ENCODE measurements around the gene ETF1.
"Not testable (repeated sequence)": the region's sequence is repeated elsewhere in the genome, so short reads cannot be mapped to it uniquely, and the experiment has no call there.

Gene ETF1

DNA sequence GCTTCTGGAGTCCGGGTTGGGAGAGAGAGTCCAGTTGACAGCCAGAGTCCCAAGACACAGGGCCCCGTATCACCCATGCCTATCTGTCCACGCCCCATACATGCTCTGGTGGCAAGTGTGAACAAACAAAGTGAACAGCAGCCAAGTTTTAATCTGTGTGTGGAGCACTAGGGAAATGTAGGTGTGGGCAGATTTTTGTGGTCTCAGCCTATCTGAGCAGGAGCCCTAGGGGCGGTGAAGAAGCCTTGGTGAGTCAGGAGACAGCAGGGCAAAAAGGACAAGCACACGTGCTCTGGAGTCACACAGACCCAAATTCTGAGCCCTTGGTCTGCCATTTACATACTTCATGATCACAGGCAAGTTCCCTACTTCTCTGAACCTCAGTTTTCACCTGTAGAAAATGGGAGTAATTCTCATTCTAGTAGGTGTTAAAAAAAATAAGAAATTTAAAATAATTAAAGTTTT, 54.5 kb downstream of the ETF1 start:
- DNase-seq (ENCODE audit: extremely low read depth, low read depth), result no peak
- H3K4me3 ChIP-seq (replicated peaks; ENCODE audit: low read depth, low read length), result no peak overlapping the region
- TF ChIP-seq CTCF (IDR thresholded peaks at IDR 0.05; ENCODE audit: low read depth, low read length, missing control alignments), result no peak

DNA sequence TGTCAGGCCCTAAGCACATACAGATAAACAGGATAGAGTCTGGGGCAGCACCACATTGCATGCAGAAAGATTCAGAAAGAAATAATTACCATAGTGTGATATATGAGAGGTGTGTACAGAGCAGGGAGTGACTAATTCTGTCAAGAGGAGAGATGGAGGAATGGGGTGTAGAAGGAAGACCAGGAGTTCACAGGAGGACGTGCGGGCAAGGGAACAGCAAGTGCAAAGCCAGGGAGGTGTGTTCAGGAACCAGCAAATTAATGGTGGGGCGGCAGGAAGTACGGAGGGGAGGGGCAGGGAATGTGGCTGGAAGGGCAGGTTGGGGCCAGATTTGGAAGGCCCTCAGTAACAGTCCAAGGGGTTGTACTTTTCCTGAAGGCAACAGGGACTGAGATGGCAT, 60.4 kb downstream of the ETF1 start:
- no peak overlapping the region for H3K4me3 ChIP-seq (replicated peaks; ENCODE audit: low read depth, low read length)
- DNase-seq (ENCODE audit: extremely low read depth, low read depth), result no peak
- TF ChIP-seq CTCF (IDR thresholded peaks at IDR 0.05; ENCODE audit: low read depth, low read length, missing control alignments), result no peak

DNA sequence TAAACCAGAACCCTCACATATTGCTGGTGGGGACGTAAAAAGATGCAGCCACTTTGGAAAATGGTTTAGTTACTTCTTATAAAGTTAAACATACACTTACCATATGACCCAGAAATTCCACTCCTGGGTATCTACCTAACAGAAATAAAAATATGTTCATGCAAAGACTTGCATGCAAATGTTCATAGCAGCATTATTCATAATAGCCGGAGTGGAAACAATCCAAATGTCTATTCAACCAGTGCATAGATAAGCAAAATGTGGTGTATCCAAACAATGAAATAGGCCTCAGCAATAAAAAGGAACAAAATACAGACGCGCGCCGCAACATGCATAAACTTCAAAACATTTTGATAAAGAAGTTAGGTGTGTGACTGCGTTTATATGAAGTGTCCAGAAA, 66.1 kb downstream of the ETF1 start:
- no peak for DNase-seq (ENCODE audit: extremely low read depth, low read depth)
- no peak for TF ChIP-seq CTCF (IDR thresholded peaks at IDR 0.05; ENCODE audit: low read depth, low read length, missing control alignments)

DNA sequence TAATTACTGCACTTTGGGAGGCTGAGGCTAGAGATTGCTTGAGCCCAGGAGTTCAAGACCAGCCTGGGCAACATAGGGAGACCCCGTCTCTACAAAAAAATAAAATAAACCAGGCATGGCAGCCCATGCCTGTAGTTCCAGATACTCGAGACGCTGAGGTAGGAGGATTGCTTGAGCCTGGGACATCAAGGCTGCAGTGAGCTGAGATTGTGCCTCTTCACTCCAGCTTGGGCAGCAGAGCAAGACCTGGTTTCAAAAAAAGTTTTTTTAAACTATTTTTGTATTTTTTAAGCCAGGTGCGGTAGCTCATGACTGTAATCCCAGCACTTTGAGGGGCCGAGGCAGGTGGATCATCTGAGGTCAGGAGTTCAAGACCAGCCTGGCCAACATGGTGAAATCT, 69.9 kb downstream of the ETF1 start:
- not testable (repeated sequence) for DNase-seq (ENCODE audit: extremely low read depth, low read depth)

More for the DNA sequence above, 66.1 kb downstream of the ETF1 start:
- H3K4me3 ChIP-seq (replicated peaks; ENCODE audit: low read depth, low read length), result no peak overlapping the region

DNA sequence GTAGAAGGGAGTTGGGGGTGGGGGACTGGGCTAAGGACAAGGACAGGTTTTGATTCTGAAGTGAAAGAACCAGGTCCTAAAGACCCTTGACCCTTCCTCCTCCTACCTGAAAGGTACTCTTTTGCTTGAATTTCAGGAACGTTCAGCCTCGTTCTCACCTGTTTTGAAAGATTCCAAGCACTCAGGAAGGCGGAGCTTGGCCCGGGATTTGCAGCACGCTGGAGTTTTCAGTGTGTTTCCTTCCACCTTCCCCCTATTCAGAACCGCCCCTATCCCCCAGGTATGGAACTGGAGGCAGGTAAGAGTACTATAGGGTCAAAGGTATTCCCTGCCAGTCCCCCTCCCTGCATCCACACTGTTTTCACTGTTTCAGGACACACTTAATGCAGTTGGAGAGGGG, 70.7 kb downstream of the ETF1 start:
- no peak for TF ChIP-seq CTCF (IDR thresholded peaks at IDR 0.05; ENCODE audit: low read depth, low read length, missing control alignments)
- no peak for DNase-seq (ENCODE audit: extremely low read depth, low read depth)
- H3K4me3 ChIP-seq (replicated peaks; ENCODE audit: low read depth, low read length), result no peak overlapping the region

More for the DNA sequence above, 69.9 kb downstream of the ETF1 start:
- H3K4me3 ChIP-seq (replicated peaks; ENCODE audit: low read depth, low read length), result not testable (repeated sequence)

DNA sequence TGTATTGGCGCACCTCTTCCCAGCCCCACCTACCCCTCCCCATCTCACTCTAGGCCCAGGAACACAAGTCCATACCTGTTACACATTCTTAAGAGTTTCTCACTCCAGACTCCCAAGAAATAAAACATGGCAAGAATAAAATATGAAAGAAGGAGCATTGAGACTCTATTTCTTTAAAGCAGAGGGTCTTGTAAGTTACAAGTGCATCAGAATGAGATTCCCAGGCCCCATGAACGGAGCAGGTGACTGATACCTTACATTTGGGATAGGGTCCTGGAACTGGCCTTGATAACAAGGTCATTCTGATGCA, 72.0 kb downstream of the ETF1 start:
- DNase-seq (ENCODE audit: extremely low read depth, low read depth), result no peak
- no peak overlapping the region for H3K4me3 ChIP-seq (replicated peaks; ENCODE audit: low read depth, low read length)
- TF ChIP-seq CTCF (IDR thresholded peaks at IDR 0.05; ENCODE audit: low read depth, low read length, missing control alignments), result no peak

DNA sequence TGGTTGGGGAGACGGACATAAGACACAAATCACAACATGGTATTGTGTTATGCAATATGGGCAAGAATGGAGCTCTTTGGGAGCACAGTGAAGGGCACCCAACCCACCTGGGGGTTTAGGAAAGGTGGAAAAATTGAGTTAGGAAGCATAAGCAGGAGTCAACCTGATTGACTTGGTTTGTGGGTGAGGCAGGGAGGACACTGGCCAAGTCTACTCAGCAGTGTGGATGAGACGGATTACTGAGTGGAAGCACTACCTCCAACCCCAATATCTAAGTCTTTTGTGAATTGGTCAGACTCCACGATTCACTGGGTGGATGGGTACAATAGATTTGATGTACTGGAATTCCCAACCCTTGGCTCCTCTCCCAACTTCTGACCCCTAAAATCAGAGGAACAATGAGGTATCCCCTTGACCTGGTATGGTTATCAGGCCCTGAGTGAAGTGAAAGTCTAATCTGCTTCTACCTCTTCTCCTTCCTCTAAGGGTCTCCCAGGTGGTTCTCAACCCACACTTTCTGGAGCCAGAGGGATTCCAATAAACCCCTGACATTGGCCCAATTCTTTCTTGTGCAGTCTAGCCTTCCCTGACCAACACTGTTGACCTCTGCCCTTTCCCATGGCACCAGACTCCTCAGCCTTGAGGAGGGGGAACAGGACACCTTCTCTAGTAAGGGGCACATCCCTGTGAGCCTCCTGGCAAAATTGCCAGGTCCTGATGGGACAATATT, 72.5 kb downstream of the ETF1 start:
- H3K4me3 ChIP-seq (replicated peaks; ENCODE audit: low read depth, low read length), result no peak overlapping the region
- DNase-seq (ENCODE audit: extremely low read depth, low read depth), result no peak
- TF ChIP-seq CTCF (IDR thresholded peaks at IDR 0.05; ENCODE audit: low read depth, low read length, missing control alignments), result no peak

Data from HFF-Myc (cell line).